ENCODE measurements around the gene TIMP2. TPM values are rescaled to one million over a fixed set of nuclear protein-coding genes. Genes with fewer than 3 reads are reported as not detected.

The TIMP2 gene
- total RNA-seq, 4 donors from 2014 or later, result 139 to 161 (median 150) TPM

- no peak for TF ChIP-seq CTCF (IDR thresholded peaks at IDR 0.05)
- DNase-seq (ENCODE audit: low spot score) (no peak), ATAC-seq (ENCODE audit: low FRiP score) (no peak)
These were observed 5.0 kb upstream of the TIMP2 start for GRCh38 chr17:78929908-78930775.

GRCh38 chr17:78925662-78926555 lies 722 bp upstream of the TIMP2 start:
- TF ChIP-seq CTCF (IDR thresholded peaks at IDR 0.05), result no peak
- no peak for DNase-seq (ENCODE audit: low spot score)
- peak; percentile 71 for ATAC-seq (ENCODE audit: low FRiP score)

GRCh38 chr17:78924481-78925151 lies 571 bp downstream of the TIMP2 start:
- ATAC-seq (ENCODE audit: low FRiP score) (no peak), DNase-seq (ENCODE audit: low spot score) (no peak)

GRCh38 chr17:78923660-78924453 lies 1.3 kb downstream of the TIMP2 start:
- peak; percentile 60 for ATAC-seq (ENCODE audit: low FRiP score)
- no peak for DNase-seq (ENCODE audit: low spot score)

More at GRCh38 chr17:78924481-78925151, 571 bp downstream of the TIMP2 start:
- TF ChIP-seq CTCF (IDR thresholded peaks at IDR 0.05), result no peak

GRCh38 chr17:78922816-78923498 lies 2.2 kb downstream of the TIMP2 start:
- no peak for DNase-seq (ENCODE audit: low spot score)

More at GRCh38 chr17:78923660-78924453, 1.3 kb downstream of the TIMP2 start:
- no peak for TF ChIP-seq CTCF (IDR thresholded peaks at IDR 0.05)

More at GRCh38 chr17:78922816-78923498, 2.2 kb downstream of the TIMP2 start:
- no peak for TF ChIP-seq CTCF (IDR thresholded peaks at IDR 0.05)
- no peak for ATAC-seq (ENCODE audit: low FRiP score)
